ENCODE data around the gene BANK1. TPM values are rescaled to one million over a fixed set of nuclear protein-coding genes. Genes with fewer than 3 reads are reported as not detected.

Gene BANK1
- polyA plus RNA-seq, 1 of the 3 experiments (the other 2 are of a cell fraction), result not detected

DNA sequence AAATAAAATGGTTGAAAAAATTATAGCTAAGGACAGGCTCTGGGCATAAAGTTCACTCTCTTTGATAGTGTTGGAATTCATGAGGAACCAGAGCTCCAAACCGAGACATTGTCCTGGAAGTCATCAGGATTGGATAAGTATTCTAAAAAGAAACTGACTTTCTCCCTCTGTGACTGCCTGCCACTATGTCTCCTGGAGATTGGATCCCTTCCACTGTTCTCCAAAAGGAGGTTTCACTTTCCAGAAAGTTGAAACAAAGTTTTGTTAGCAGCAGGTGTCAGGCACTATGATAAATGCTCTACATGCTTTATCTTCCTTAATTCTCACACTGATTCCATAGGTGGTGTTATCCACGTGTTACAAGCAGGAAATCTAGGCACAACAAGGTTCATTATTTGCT lies 16.8 kb downstream of the BANK1 start:
- H3K4me1 ChIP-seq (ENCODE audit: control insufficient read depth in 1 of 2, insufficient read depth in 2 of 2, low read depth in 1 of 2, low read length in 1 of 2), result no peaks in the 10 kb centered on the region
- TF ChIP-seq GATA2 (CRISPR knock-in tag; IDR thresholded peaks at IDR 0.05) (no peak), GABPA (IDR thresholded peaks at IDR 0.05; ENCODE audit: low read depth) (no peak), IRF3 (IDR thresholded peaks at IDR 0.05; ENCODE audit: low read depth, low read length) (no peak), NRF1 (IDR thresholded peaks at IDR 0.05; ENCODE audit: low read depth, low read length) (no peak), ELF1 (IDR thresholded peaks at IDR 0.05) (no peak), TAF1 (IDR thresholded peaks at IDR 0.05; ENCODE audit: borderline replicate concordance, low read depth, low read length) (no peak), POLR2AphosphoS5 (IDR thresholded peaks at IDR 0.05; ENCODE audit: low read depth, low read length) (no peak), ZBTB33 (IDR thresholded peaks at IDR 0.05; ENCODE audit: borderline replicate concordance, low read depth) (no peak), FOXJ3 (CRISPR knock-in tag; IDR thresholded peaks at IDR 0.05) (no peak), RXRA (IDR thresholded peaks at IDR 0.05; ENCODE audit: borderline replicate concordance, low read depth) (no peak)
- TF ChIP-seq, protein P1, sequence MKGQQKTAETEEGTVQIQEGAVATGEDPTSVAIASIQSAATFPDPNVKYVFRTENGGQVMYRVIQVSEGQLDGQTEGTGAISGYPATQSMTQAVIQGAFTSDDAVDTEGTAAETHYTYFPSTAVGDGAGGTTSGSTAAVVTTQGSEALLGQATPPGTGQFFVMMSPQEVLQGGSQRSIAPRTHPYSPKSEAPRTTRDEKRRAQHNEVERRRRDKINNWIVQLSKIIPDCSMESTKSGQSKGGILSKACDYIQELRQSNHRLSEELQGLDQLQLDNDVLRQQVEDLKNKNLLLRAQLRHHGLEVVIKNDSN (IDR thresholded peaks at IDR 0.05; ENCODE audit: borderline replicate concordance, low read depth), result no peak
- H3K9me2 ChIP-seq, result no peaks in the 10 kb centered on the region
- ChIA-PET POLR2A (no interaction called here), CTCF (no interaction called here)
- H3K9me3 ChIP-seq, result no peaks in the 10 kb centered on the region
- no peak overlapping the region for H3K4me2 ChIP-seq
- H3F3A ChIP-seq (replicated peaks; ENCODE audit: insufficient read depth), result no peaks in the 10 kb centered on the region
- no peaks in the 10 kb centered on the region for H3K79me2 ChIP-seq (ENCODE audit: insufficient read depth)
- WGBS (ENCODE audit: low lambda C conversion rate), result 77% methylated on average over 2 of the region's 2 CpGs
- H3K9ac ChIP-seq, result no peak overlapping the region
- no peak overlapping the region for H2AFZ ChIP-seq (ENCODE audit: low read depth)
- no peak for DNase-seq
- no peak overlapping the region for H3K27ac ChIP-seq (ENCODE audit: low read depth in 2 of 2, low read length in 1 of 2)
- H3K36me3 ChIP-seq (replicated peaks in 1 of 2; ENCODE audit: control insufficient read depth in 1 of 2, insufficient read depth in 2 of 2, low read length in 1 of 2), result no peaks in the 10 kb centered on the region
- no peaks in the 10 kb centered on the region for H4K20me1 ChIP-seq (ENCODE audit: insufficient read depth)
- H3K27me3 ChIP-seq (ENCODE audit: insufficient read depth), result no peaks in the 10 kb centered on the region
- H3K4me3 ChIP-seq (ENCODE audit: low read depth in 2 of 2, low read length in 1 of 2), result no peak overlapping the region

- ChIA-PET CTCF (no interaction called here), POLR2A (no interaction called here)
- Histone ChIP-seq H3K4me1 (ENCODE audit: control insufficient read depth in 1 of 2, insufficient read depth in 2 of 2, low read depth in 1 of 2, low read length in 1 of 2) (no peaks in the 10 kb centered on the region), H3K36me3 (replicated peaks in 1 of 2; ENCODE audit: control insufficient read depth in 1 of 2, insufficient read depth in 2 of 2, low read length in 1 of 2) (no peaks in the 10 kb centered on the region), H3K4me2 (no peak overlapping the region), H3K27me3 (ENCODE audit: insufficient read depth) (no peaks in the 10 kb centered on the region), H3K4me3 (ENCODE audit: low read depth in 2 of 2, low read length in 1 of 2) (no peak overlapping the region), H2AFZ (ENCODE audit: low read depth) (no peak overlapping the region), H3K9me3 (no peaks in the 10 kb centered on the region), H3K9ac (no peak overlapping the region), H4K20me1 (ENCODE audit: insufficient read depth) (no peaks in the 10 kb centered on the region), H3K9me2 (0 out of 2 replicates have a peak, but pooled peaks cover 3% of the 10 kb centered on the region), H3K79me2 (ENCODE audit: insufficient read depth) (no peaks in the 10 kb centered on the region), H3F3A (replicated peaks; ENCODE audit: insufficient read depth) (no peaks in the 10 kb centered on the region), H3K27ac (ENCODE audit: low read depth in 2 of 2, low read length in 1 of 2) (no peak overlapping the region)
- no peak for DNase-seq
- WGBS (ENCODE audit: low lambda C conversion rate), result 93% methylated on average over 5 of the region's 5 CpGs
- TF ChIP-seq, protein P1 (IDR thresholded peaks at IDR 0.05; ENCODE audit: borderline replicate concordance, low read depth), result no peak
- TF ChIP-seq YY1 (IDR thresholded peaks at IDR 0.05; ENCODE audit: low read depth), result no peak
- no peak for TF ChIP-seq CTCF (IDR thresholded peaks at IDR 0.05)
- no peak for TF ChIP-seq MEF2A (IDR thresholded peaks at IDR 0.05; ENCODE audit: borderline replicate concordance, low read depth)
- no peak for TF ChIP-seq JUND (IDR thresholded peaks at IDR 0.05)
- TF ChIP-seq RAD21 (IDR thresholded peaks at IDR 0.05; ENCODE audit: low read length), result no peak
- no peak for TF ChIP-seq NRF1 (IDR thresholded peaks at IDR 0.05; ENCODE audit: low read depth, low read length)
- no peak for TF ChIP-seq IRF3 (IDR thresholded peaks at IDR 0.05; ENCODE audit: low read depth, low read length)
- no peak for TF ChIP-seq RXRA (IDR thresholded peaks at IDR 0.05; ENCODE audit: borderline replicate concordance, low read depth)
- TF ChIP-seq POLR2AphosphoS5 (IDR thresholded peaks at IDR 0.05; ENCODE audit: low read depth, low read length), result no peak
These were observed 23.1 kb downstream of the BANK1 start for GRCh38 chr4:101813604-101814003.
